Measurements from ENCODE around the gene NHERF2. TPM values are rescaled to one million over a fixed set of nuclear protein-coding genes. Genes with fewer than 3 reads are reported as not detected.

NHERF2 gene
- total RNA-seq (2021; ENCODE audit: unreplicated experiment) = 174 TPM
- 287 TPM for polyA plus RNA-seq (2012; ENCODE audit: insufficient read length)
- Bru-seq, nascent RNA = percentile 55 among the genes with signal in this experiment
- BruChase-seq, experiment 1, labeled RNA remaining after a 2-hour chase = percentile 67 among the genes with signal in this experiment
- percentile 69 among the genes with signal in this experiment for BruChase-seq, experiment 2, labeled RNA remaining after a 6-hour chase
- long read RNA-seq, transcript SLC9A3R2-208 (6 exons, 1,199 nt) = minor isoform, 5 of 239 reads
- long read RNA-seq, transcript SLC9A3R2-201 (7 exons, 2,194 nt) = major isoform, 133 of 239 reads
- long read RNA-seq, transcript SLC9A3R2-202 (7 exons, 1,564 nt) = minor isoform, 30 of 239 reads
- long read RNA-seq, transcript SLC9A3R2-204 (6 exons, 1,037 nt) = minor isoform, 5 of 239 reads
- long read RNA-seq, partial matches to known transcripts = 12 of 239 reads
- long read RNA-seq, other reads (novel, unspliced or antisense) = 50 of 239 reads

- in situ Hi-C loops (cut with HindIII; ENCODE audit: low pct_unique_long_range_greater_than_20kb, low sequenced_read_pairs) = no loop called here
- TF ChIP-seq, protein P1, sequence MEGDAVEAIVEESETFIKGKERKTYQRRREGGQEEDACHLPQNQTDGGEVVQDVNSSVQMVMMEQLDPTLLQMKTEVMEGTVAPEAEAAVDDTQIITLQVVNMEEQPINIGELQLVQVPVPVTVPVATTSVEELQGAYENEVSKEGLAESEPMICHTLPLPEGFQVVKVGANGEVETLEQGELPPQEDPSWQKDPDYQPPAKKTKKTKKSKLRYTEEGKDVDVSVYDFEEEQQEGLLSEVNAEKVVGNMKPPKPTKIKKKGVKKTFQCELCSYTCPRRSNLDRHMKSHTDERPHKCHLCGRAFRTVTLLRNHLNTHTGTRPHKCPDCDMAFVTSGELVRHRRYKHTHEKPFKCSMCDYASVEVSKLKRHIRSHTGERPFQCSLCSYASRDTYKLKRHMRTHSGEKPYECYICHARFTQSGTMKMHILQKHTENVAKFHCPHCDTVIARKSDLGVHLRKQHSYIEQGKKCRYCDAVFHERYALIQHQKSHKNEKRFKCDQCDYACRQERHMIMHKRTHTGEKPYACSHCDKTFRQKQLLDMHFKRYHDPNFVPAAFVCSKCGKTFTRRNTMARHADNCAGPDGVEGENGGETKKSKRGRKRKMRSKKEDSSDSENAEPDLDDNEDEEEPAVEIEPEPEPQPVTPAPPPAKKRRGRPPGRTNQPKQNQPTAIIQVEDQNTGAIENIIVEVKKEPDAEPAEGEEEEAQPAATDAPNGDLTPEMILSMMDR (IDR thresholded peaks at IDR 0.05) = no peak
- TF ChIP-seq POLR2AphosphoS5 (IDR thresholded peaks at IDR 0.05; ENCODE audit: low read depth, low read length) (no peak), REST (IDR thresholded peaks at IDR 0.05; ENCODE audit: insufficient read depth in 1 of 2, low read depth in 2 of 2, low read length in 1 of 2) (no peak), TCF7L2 (IDR thresholded peaks at IDR 0.05; ENCODE audit: low read depth, low read length) (no peak), SIN3A (IDR thresholded peaks at IDR 0.05; ENCODE audit: borderline replicate concordance, insufficient read depth, low read depth, low read length) (no peak)
- intact Hi-C loops (cut with micrococcal nuclease; ENCODE audit: unreplicated experiment) = loop anchor here (10.0 kb wide), 1 partner anchor 118 kb away; the partner anchor contains the start of gene RAB26
- Histone ChIP-seq H3K36me3 (ENCODE audit: control insufficient read depth, insufficient read depth, low read length) (no peaks in the 10 kb centered on the region), H3K4me3 (ENCODE audit: low read depth in 2 of 2, low read length in 2 of 2) (peak within 1 kb of the TSS; percentile 54 to 59), H3K27ac (ENCODE audit: low read length) (peak within 1 kb of the TSS; percentile 77), H3K27me3 (ENCODE audit: control insufficient read depth, insufficient read depth, low read length) (no peaks in the 10 kb centered on the region), H3K4me1 (ENCODE audit: control insufficient read depth, insufficient read depth, low read length) (peaks cover 57% of the 10 kb centered on the region), H3K9me3 (ENCODE audit: control insufficient read depth, insufficient read depth, low read depth, low read length) (no peaks in the 10 kb centered on the region)
- ATAC-seq (peak; percentile 43), DNase-seq (ENCODE audit: low read depth, low spot score) (no peak)
- ChIA-PET CTCF (interaction anchor here (0.6 kb wide), 1 partner anchor 30 kb away, joined by 6 read pairs; no protein-coding TSS in a partner anchor), POLR2A (interaction anchor here (0.6 kb wide), 1 partner anchor 148 kb away, joined by 4 read pairs; no protein-coding TSS in a partner anchor)
- BruUV-seq (replicated peaks) = no TSS peak
These were observed at the start of gene NHERF2 for GRCh38 chr16:2026461-2027023. TSS of gene NHERF2 (plus strand) at chr16:2026902. CDS start at chr16:2027006, 104 bp downstream.

DNA sequence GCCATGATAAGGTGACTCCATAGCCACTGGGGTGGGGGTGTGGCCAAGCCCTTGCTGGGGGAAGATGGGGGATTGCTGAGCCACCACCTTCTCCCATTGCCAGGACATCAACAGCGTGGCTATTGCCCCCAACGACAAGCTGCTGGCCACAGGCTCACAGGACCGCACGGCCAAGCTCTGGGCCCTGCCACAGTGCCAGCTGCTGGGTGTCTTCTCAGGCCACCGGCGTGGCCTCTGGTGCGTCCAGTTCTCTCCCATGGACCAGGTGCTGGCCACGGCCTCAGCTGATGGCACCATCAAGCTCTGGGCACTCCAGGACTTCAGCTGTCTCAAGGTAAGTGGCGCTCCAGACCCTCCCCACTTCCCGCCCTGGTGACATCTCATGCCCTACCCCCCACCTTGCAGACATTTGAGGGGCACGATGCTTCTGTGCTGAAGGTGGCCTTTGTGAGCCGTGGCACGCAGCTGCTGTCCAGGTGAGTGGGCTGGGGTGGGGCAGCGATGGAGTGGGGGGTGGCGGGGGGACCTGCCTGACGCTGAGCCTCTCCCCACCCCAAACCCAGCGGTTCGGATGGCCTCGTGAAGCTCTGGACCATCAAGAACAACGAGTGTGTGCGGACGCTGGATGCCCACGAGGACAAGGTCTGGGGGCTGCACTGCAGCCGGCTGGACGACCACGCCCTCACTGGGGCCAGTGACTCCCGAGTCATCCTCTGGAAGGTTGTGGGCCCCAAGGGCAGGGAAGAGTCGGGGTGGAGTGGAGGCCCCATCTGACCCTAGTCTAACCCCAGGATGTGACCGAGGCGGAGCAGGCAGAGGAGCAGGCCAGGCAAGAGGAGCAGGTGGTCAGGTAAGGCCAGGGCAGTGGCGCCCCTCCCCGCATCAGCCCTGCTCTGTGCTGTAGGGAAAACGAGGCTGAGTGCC is 49.5 kb upstream of the NHERF2 start:
- no peak for TF ChIP-seq REST (IDR thresholded peaks at IDR 0.05; ENCODE audit: insufficient read depth in 1 of 2, low read depth in 2 of 2, low read length in 1 of 2)
- TF ChIP-seq, protein P1 (IDR thresholded peaks at IDR 0.05) = no peak
- TF ChIP-seq SIN3A (IDR thresholded peaks at IDR 0.05; ENCODE audit: borderline replicate concordance, insufficient read depth, low read depth, low read length) = no peak
- TF ChIP-seq POLR2AphosphoS5 (IDR thresholded peaks at IDR 0.05; ENCODE audit: low read depth, low read length) = no peak
- no peak for TF ChIP-seq TCF7L2 (IDR thresholded peaks at IDR 0.05; ENCODE audit: low read depth, low read length)
- ChIA-PET POLR2A (no interaction called here), CTCF (no interaction called here)
- no peaks in the 10 kb centered on the region; the same call in 1 of the 2 replicates for H3K36me3 ChIP-seq (ENCODE audit: control insufficient read depth, insufficient read depth, low read length)
- intact Hi-C loops (cut with micrococcal nuclease; ENCODE audit: unreplicated experiment) = no loop called here
- in situ Hi-C loops (cut with HindIII; ENCODE audit: low pct_unique_long_range_greater_than_20kb, low sequenced_read_pairs) = no loop called here
- H3K9me3 ChIP-seq (ENCODE audit: control insufficient read depth, insufficient read depth, low read depth, low read length) = no peaks in the 10 kb centered on the region
- peaks cover 28% of the 10 kb centered on the region for H3K4me1 ChIP-seq (ENCODE audit: control insufficient read depth, insufficient read depth, low read length)
- no peaks in the 10 kb centered on the region for H3K27me3 ChIP-seq (ENCODE audit: control insufficient read depth, insufficient read depth, low read length)
- ATAC-seq (no peak), DNase-seq (ENCODE audit: low read depth, low spot score) (no peak)
- H3K4me3 ChIP-seq (ENCODE audit: low read depth in 2 of 2, low read length in 2 of 2) = no peak overlapping the region
- no TSS peak for BruUV-seq (replicated peaks)
- no peak overlapping the region for H3K27ac ChIP-seq (ENCODE audit: low read length)

Measured in Panc1 (cell line).